ENCODE results near the gene EVPL.
A peak's percentile ranks its signal among the peaks of the same experiment; 100 is the strongest.

Gene EVPL

GRCh38 chr17:76051561-76051960, 24.5 kb upstream of the EVPL start:
- no peak overlapping the region for H3K4me3 ChIP-seq (ENCODE audit: low read depth, low read length)
- DNase-seq (ENCODE audit: low read depth), result no peak
- TF ChIP-seq CTCF (conservative IDR thresholded peaks at IDR 0.05; ENCODE audit: low read depth, low read length), result no peak

GRCh38 chr17:76050538-76051467, 23.7 kb upstream of the EVPL start:
- TF ChIP-seq CTCF (conservative IDR thresholded peaks at IDR 0.05; ENCODE audit: low read depth, low read length), result no peak
- no peak overlapping the region for H3K4me3 ChIP-seq (ENCODE audit: low read depth, low read length)
- peak; percentile 24 for DNase-seq (ENCODE audit: low read depth)

- no peak overlapping the region for H3K4me3 ChIP-seq (ENCODE audit: low read depth, low read length)
- no peak for DNase-seq (ENCODE audit: low read depth)
- TF ChIP-seq CTCF (conservative IDR thresholded peaks at IDR 0.05; ENCODE audit: low read depth, low read length), result no peak
Measured at GRCh38 chr17:76049836-76050537, 22.9 kb upstream of the EVPL start.

GRCh38 chr17:76049239-76049638, 22.1 kb upstream of the EVPL start:
- TF ChIP-seq CTCF (conservative IDR thresholded peaks at IDR 0.05; ENCODE audit: low read depth, low read length), result no peak
- no peak overlapping the region for H3K4me3 ChIP-seq (ENCODE audit: low read depth, low read length)
- DNase-seq (ENCODE audit: low read depth), result no peak

- no peak overlapping the region for H3K4me3 ChIP-seq (ENCODE audit: low read depth, low read length)
- TF ChIP-seq CTCF (conservative IDR thresholded peaks at IDR 0.05; ENCODE audit: low read depth, low read length), result no peak
- DNase-seq (ENCODE audit: low read depth), result peak; percentile 76
Measured at GRCh38 chr17:76048711-76049110, 21.6 kb upstream of the EVPL start.

GRCh38 chr17:76048025-76048605, 21.0 kb upstream of the EVPL start:
- DNase-seq (ENCODE audit: low read depth), result no peak
- no peak for TF ChIP-seq CTCF (conservative IDR thresholded peaks at IDR 0.05; ENCODE audit: low read depth, low read length)
- H3K4me3 ChIP-seq (ENCODE audit: low read depth, low read length), result no peak overlapping the region

All from choroid plexus epithelial cell (primary cell).